Activated CD4-positive, CD25-positive, alpha-beta regulatory T cell (primary cell): ENCODE results near the gene MME.

Source experiments
- DNase-seq, 4 experiments: peaks; one replicate each; lab custom pipeline; 2025; lab: John Stamatoyannopoulos, UW

MME gene

GRCh38 chr3:155079746-155080487, at the start of gene MME:
Gene MME (plus strand): TSS chr3:155080319. CDS start chr3:155084168, 3,849 bp downstream.
- no peak for DNase-seq

GRCh38 chr3:155031186-155031585, 48.9 kb upstream of the MME start:
- no peak for DNase-seq

- no peak for DNase-seq
These were observed 47.2 kb upstream of the MME start for GRCh38 chr3:155032918-155033317.

GRCh38 chr3:155034786-155035185, 45.3 kb upstream of the MME start:
- DNase-seq = no peak

- no peak for DNase-seq
These were observed 44.6 kb upstream of the MME start for GRCh38 chr3:155035553-155035952.

DNA sequence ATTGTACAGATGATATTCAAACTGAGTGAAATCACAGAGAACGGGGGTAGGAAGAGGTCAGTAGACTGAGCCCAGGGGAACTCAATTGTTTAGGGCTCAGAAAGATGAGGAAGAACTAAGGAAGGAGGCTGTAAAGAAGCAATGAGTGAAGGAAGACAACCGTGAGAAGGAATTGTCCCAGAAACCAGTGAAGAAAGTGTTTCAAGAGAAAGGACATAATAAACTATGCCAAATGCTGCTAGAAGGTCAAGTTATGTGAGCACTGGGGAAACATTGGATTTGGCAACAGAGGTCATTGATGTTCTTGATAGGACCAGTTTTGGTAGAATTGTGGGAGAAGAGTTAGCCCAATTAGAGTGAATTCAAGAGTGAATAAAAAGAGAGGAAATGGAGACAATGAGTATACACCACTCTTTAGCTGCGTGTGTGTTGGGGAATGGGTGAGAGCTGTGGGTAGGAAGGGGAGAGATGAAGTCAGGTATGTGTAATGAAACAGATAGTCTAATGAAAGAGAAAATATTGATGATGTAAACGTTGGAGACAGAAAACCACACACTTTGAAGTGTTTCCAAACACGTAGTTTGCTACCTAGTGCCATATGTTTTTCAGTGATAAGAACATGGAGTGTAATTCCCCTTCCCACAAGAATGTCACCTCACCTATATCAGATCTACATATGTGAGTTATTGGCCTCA, 42.5 kb upstream of the MME start:
- DNase-seq = no peak

DNA sequence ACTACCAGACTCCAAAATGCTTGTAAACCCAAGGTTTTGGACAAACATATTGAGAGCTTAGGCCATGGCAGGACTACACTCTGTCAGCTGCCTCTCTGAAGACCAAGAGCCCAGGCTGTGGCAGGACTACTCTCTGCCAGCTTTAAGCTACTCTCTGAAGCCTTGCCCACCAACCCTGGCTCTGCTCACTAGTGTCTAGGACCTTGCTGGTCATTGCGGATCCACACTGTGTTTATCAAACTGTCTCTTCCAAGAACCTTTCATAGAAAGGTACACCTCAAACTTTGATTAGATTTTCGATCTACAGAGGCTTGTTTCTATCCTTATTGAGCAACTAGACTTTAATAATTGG, 41.9 kb upstream of the MME start:
- no peak for DNase-seq

- DNase-seq = no peak
These were observed 33.2 kb upstream of the MME start for GRCh38 chr3:155046935-155047334.

- DNase-seq = no peak
These were observed 32.4 kb upstream of the MME start for GRCh38 chr3:155047672-155048071.

DNA sequence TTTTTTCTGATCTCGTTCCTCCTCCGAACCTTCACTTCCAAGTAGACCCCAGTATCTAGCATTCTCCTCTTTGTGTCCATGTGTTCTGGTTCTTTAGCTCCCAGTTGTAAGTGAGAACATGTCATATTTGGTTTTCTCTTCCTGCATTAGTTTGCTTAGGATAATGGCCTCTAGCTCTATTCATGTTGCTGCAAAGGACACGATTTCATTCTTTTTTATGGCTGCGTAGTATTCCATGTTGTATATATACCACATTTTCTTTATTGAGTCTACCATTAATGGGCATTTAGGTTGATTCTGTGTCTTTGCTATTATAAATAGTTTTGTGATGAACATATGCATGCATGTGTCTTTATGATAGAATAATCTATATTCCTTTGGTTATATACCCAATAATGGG, 30.2 kb upstream of the MME start:
- DNase-seq = no peak

- no peak for DNase-seq
These were observed 27.6 kb upstream of the MME start for GRCh38 chr3:155052470-155052869.

DNA sequence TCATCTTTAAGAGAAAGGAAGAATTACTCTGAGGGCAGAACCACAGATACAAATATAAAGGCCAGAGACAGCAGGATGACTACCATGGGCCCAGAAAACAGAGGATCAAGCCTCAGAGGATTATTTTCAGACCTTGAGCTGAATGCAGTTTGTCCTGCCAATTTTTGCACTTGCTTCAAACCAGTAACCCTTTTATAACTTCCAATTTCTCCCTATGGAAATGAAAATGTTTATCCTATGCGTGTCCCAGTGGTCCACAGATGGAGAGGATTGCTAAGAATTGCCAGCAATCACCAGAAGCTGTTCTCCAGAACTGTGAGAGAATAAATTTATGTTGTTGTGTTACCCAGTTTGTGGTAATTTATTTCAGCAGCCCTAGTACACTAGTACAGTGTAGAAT, 26.4 kb upstream of the MME start:
- no peak for DNase-seq

DNA sequence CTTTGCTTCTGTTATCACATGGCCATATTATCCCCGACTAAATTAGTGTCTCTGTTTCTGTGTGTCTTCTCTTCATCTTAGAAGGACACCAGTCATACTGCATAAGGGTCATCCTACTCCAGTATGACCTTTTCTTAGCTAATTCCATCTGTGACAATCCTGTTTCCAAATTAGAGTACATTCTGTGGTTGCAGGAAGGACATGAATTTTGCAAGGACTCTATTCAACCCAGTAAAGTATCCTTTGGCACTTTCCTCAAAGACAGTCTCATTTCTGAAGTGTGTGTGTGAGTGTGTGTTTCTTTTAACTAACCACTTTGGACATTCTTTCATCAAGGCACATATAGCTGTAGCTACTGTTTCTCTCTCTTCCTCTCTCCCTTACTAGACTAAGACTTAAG, 15.2 kb upstream of the MME start:
- no peak for DNase-seq

GRCh38 chr3:155065537-155065936, 14.6 kb upstream of the MME start:
- no peak for DNase-seq

DNA sequence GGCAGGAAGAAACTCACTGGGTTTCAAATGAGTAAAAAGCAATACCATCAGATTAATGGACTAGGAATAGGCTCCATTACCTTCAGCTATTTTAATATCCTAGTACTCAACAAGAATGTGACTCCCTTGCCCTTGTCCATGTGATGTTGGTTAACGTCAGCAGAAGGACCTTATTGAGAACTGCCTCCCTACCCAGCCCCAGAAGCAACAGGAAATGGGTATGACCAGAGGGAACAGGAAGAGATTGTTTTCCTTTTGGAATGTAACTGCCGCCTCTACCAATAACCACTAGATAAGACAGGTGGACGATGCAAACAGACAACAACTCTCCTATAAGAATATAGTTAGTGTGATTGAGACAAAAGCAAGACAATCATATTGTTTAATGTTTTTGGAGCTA, 10.4 kb upstream of the MME start:
- DNase-seq = no peak

DNA sequence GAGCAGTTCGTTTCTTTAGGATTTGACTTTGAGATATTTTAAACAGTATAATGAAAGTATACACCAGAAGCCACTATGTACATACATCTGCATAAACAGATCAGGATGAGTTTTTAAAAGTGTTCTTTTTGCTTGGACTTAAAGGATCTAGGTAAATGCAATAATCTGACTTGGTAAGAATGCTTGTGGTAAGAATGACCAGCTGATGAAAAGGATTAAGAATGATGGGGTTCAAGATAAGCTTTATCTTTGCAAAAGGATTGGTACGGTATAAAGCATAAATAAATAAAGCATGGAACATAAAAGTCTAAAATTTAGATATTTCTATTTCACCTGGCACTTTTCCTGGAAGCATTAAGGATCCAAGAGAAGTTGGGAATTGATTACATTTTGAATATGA, 9.8 kb upstream of the MME start:
- no peak for DNase-seq

DNA sequence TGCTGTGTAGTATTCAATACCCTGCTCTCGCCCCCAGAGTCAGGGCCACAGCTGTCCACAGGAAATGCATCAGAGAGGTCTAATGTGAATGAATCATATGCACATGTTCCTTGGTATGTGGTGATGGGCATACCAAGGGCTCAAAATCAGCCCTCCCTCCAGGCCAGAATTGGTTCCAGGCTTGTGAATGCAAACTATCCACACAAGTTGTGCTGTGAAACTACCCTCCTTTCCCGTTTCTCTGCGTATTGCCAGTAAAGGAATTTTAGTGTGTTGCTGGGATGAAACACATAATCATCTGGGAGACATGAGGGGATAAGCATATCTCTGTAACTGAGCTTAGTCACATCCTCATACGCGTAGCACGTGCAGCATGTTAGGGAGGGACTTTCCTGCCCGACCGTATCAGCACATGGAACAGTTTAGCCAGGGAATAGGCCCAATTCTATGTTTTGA, 9.2 kb upstream of the MME start:
- DNase-seq = no peak

GRCh38 chr3:155075200-155075599, 4.9 kb upstream of the MME start:
- no peak for DNase-seq

DNA sequence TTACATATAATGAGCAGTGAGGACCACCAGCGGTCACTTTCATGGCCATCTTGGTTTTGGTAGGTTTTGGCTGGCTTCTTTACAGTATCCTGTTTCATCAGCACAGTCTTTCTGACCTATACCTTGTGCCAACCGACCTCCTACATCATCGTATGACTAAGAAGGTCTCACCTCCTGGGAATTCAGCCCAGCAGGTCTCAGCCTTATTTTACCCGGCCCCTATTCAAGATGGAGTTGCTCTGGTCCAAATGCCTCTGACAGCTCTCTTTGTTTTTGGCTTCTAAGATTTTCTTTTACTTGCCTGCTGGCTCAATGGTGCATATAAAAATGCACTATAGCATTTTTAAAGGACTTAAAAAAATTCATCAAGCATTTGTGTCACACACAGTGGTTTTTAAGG, 3.2 kb upstream of the MME start:
- DNase-seq = no peak

DNA sequence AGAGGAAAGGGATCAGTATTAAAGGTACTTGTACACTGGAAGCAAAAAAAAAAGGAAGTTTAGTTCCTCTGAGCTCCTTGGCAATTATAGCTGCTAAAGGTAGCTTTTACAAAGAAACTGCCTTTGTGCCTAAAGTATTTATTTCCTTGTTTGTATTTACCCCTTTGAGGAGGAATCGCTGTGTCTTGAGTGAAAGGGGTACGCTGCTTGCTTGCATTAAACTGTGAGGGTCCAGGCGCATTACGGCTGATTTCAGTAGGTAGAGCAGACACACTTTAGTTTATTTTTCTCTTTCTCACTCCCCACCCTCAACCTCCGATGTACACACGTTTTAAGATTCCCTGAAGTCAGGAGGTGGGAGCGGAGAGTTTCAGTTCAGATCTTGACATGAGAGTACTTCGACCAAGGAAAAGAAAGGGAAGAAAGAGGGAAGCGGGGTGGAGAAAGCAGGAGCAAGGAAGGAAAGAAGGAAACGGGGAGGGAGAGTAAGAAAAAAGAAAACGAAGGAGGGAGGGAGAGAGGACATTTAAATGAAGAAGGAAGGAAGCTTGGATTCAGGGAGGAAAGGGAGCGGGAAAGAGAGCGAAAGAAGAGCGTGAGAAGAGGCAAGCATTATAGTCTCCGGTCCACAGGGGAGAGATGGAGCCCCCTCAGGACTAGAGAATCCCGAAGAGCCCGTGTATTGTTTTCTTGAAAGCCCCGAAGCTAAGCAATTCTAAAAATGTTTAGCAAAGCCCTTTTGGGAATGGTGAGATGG, 1.2 kb upstream of the MME start:
- no peak for DNase-seq

- DNase-seq = no peak
These were observed 712 bp upstream of the MME start for GRCh38 chr3:155079468-155079745.

DNA sequence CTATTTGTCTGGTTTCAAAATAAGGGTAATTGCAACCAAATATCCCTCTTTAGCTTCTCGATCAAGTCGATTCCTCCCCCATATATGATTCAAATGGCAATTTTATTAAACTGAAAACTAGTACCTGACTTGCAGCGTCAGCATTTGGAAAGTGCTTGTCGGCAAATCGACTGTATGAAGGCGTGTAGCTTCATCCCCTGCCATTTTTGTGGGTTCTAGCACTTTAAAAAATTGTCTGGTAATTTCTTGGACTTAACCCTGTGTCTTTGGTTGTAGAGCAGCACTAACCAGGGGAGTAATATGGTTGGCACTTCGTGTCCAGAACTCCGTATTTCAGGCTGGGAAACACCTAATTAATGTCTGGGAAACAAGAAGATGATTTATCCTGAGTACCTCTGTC, 573 bp downstream of the MME start:
- DNase-seq = no peak

DNA sequence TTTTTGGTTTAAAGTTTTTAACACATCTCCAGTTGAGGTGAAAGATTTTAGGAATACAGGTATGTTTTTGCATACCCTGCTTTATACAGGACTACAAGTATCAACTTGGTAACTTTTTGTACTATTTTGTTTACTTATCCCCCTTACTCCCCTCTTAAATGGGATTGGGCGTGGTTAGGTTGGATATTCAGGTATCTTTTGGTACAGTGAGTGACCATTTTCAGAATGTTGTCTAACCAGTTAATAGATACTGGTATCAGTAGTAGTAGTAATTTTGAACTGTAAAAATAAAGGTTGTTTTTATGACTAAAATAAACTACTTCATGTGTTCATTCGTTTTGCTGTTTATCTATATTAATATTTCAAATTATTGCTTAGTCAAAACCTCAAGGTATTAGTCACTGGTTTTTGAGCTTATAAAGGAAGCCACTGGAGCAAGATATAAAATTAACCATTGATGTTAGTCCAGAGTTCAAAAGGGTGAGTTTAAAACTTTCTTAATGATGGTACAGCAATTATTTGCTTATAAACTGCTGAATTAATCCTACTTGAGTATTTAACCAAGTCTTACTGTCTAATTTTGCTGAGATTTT, 3.3 kb downstream of the MME start:
- DNase-seq = no peak
